CD4-positive, alpha-beta T cell treated with Interleukin-4 for 1 hour (primary cell): ENCODE data around the gene NUDCD3.
"Not testable (repeated sequence)": the region's sequence is repeated elsewhere in the genome, so short reads cannot be mapped to it uniquely, and the experiment has no call there.

Source experiments
- DNase-seq, 2 donors: peaks; one replicate each; pipeline ENCODE4 v3.0.0-alpha.2; 2020 to 2022

Gene NUDCD3

GRCh38 chr7:44445986-44446671 is 44.3 kb downstream of the NUDCD3 start:
- no peak for DNase-seq

GRCh38 chr7:44441079-44441478 is 49.4 kb downstream of the NUDCD3 start:
- DNase-seq: no peak

- DNase-seq: no peak
These were observed 49.8 kb downstream of the NUDCD3 start for GRCh38 chr7:44440577-44441078.

- DNase-seq: no peak
These were observed 50.5 kb downstream of the NUDCD3 start for GRCh38 chr7:44439926-44440325.

- no peak for DNase-seq
These were observed 51.6 kb downstream of the NUDCD3 start for GRCh38 chr7:44438816-44439215.

GRCh38 chr7:44434201-44434600 is 56.3 kb downstream of the NUDCD3 start:
- no peak for DNase-seq

- no peak for DNase-seq
These were observed 57.0 kb downstream of the NUDCD3 start for GRCh38 chr7:44433255-44434022.

- DNase-seq: no peak
These were observed 58.0 kb downstream of the NUDCD3 start for GRCh38 chr7:44432381-44432977.

GRCh38 chr7:44431091-44431608 is 59.3 kb downstream of the NUDCD3 start:
- DNase-seq: peak; percentile 11 to 29

GRCh38 chr7:44430054-44430453 is 60.4 kb downstream of the NUDCD3 start:
- no peak for DNase-seq

GRCh38 chr7:44424762-44425161 is 65.7 kb downstream of the NUDCD3 start:
- DNase-seq: not testable (repeated sequence)

GRCh38 chr7:44416941-44417340 is 73.5 kb downstream of the NUDCD3 start:
- no peak for DNase-seq

- DNase-seq: no peak
These were observed 74.9 kb downstream of the NUDCD3 start for GRCh38 chr7:44415510-44415909.

GRCh38 chr7:44415047-44415446 is 75.4 kb downstream of the NUDCD3 start:
- DNase-seq: no peak

- DNase-seq: no peak
These were observed 79.2 kb downstream of the NUDCD3 start for GRCh38 chr7:44411306-44411705.

- no peak for DNase-seq
These were observed 81.9 kb downstream of the NUDCD3 start for GRCh38 chr7:44408596-44408995.

GRCh38 chr7:44403775-44404174 is 86.7 kb downstream of the NUDCD3 start:
- DNase-seq: no peak

GRCh38 chr7:44403176-44403759 is 87.2 kb downstream of the NUDCD3 start:
- DNase-seq: no peak

- DNase-seq: no peak
These were observed 87.9 kb downstream of the NUDCD3 start for GRCh38 chr7:44402401-44403060.

GRCh38 chr7:44401692-44402091 is 88.8 kb downstream of the NUDCD3 start:
- DNase-seq: no peak

- DNase-seq: no peak
These were observed 90.4 kb downstream of the NUDCD3 start for GRCh38 chr7:44400033-44400511.

- DNase-seq: no peak
These were observed 91.4 kb downstream of the NUDCD3 start for GRCh38 chr7:44398953-44399574.
